Skin epidermis (tissue), 12 donors: ENCODE measurements around the gene GSC.
A peak's percentile ranks its signal among the peaks of the same experiment; 100 is the strongest.

ENCODE experiments used
- H3K27ac ChIP-seq, 21 experiments: fragments of 200-600 bp; sonication (generic) in 11 of 21; one replicate each; pipeline ENCODE4 v1.5.0; 2020; ENCODE audit warnings: mild to moderate bottlenecking in 3 of 21, inconsistent platforms in 2 of 21, moderate library complexity in 2 of 21
- H3K4me3 ChIP-seq, 7 experiments: fragments of 200-600 bp; sonication (generic) in 2 of 7; one replicate each; pipeline ENCODE4 v1.5.0; 2020; ENCODE audit warnings: inconsistent platforms in 2 of 7, mild to moderate bottlenecking in 2 of 7, moderate library complexity in 1 of 7

GSC gene

GRCh38 chr14:94773061-94773648 is 3.2 kb upstream of the GSC start:
- no peak overlapping the region for H3K4me3 ChIP-seq

DNA sequence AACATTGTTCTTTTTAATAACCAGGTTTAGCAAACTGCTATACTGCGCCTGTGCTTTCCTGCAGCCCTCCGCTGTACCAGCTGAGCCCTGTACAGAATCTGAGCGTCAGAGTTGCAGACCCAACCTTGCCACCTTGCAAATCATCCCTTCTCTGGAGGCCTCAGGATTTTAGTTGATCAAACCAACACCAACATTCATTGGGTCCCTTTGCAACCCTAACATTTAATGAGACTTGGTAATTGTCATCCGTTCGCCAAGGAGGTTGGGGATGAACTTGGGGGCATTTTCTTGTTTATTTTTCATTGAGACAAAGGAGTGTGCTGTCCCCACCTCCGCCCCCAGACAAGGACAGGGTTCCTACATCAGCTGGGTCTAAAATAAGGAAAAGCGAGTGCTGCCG is 2.6 kb upstream of the GSC start:
- H3K4me3 ChIP-seq = no peak overlapping the region
- no peak overlapping the region for H3K27ac ChIP-seq

More at GRCh38 chr14:94773061-94773648, 3.2 kb upstream of the GSC start:
- H3K27ac ChIP-seq = no peak overlapping the region

GRCh38 chr14:94771906-94772490 is 2.1 kb upstream of the GSC start:
- H3K27ac ChIP-seq = no peak overlapping the region
- H3K4me3 ChIP-seq = no peak overlapping the region

DNA sequence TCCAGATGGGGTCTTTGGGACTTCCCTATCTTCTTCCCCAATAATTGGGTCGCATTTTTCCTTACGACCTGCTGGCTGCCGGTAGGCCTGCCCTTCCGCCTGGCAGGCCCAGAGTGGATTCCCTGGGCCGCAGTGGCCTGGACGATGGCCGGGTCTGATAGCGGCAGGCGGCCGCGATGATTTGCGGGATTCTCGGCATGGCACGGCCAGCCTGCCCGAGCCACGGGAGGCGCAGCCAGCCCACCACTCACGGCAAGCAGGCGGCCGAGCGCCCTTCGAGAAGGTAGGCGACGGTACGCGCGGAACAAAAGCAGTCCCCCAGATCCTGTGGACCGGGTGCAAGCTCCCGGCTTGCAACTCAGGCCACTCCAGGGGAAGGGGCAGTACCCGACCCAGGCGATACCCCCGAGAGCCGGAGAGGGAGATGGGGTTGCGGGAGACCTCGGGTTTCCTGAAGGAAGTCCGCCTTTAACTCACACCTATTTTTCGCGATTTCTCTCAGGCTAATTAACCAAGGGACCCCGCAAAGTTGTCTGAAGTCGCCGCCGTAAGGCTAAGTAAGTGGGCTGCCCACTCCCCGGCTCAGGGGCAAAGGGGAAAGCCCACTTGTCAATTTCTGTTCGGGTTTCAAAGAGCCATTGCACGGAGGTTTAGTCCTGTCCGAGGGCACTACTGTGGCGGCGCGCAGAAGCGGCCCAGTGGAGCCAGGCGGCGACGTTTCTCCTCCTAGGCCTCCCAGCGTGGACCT is 1.4 kb upstream of the GSC start:
- Histone ChIP-seq H3K4me3 (no peak overlapping the region), H3K27ac (no peak overlapping the region)

GRCh38 chr14:94770815-94771157 is 873 bp upstream of the GSC start:
- Histone ChIP-seq H3K27ac (no peak overlapping the region), H3K4me3 (no peak overlapping the region)

- peak overlapping the region; percentile 26 to 51 (median 37) for H3K4me3 ChIP-seq
- peak overlapping the region in 1 of 21 experiments; percentile 8 for H3K27ac ChIP-seq
These were observed 387 bp upstream of the GSC start for GRCh38 chr14:94770251-94770749.

DNA sequence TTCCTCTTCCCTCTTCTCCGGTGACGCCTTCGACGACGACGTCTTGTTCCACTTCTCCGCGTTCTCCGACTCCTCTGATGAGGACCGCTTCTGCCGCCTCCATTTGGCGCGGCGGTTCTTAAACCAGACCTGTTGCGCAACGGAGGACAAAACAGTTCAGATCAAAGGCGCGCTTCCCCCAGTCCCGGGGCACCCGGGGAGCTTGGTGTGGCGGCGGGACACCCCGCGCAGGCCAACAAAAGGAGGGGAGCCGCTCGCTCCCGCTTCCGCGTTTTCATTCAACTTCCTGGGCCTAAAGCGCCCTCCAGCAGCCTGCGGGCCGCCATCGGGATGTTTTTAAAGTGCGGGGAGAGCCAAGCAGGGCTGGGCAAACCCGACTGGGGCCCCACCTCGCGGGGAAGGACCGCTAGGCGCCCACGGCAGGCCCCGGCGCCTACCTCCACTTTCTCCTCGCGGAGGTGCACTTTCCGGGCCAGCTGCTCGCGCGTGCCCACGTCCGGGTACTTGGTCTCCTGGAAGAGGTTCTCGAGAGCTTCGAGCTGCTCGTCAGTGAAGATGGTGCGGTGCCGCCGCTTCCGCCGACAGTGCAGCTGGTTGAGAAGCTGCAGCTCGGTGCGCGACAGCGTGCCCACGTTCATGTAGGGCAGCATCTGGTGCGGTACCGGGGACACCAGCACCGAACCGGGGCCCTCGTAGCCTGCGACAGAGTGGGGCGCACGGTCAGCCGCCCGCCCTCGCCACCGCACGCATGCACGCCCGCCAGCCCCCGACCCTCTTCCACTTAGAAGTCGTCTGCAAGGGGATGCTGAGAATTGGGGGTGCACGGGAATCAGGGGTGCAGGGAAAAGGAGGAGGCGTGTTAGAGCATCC is 1.2 kb downstream of the GSC start:
- Histone ChIP-seq H3K27ac (peak overlapping the region in 1 of 21 experiments; percentile 7), H3K4me3 (peak overlapping the region; percentile 26 to 51 (median 37))

- H3K4me3 ChIP-seq = peak overlapping the region in 5 of 7 experiments; percentile 26 to 51 (median 37)
These were observed 1.8 kb downstream of the GSC start for GRCh38 chr14:94768141-94768520.

DNA sequence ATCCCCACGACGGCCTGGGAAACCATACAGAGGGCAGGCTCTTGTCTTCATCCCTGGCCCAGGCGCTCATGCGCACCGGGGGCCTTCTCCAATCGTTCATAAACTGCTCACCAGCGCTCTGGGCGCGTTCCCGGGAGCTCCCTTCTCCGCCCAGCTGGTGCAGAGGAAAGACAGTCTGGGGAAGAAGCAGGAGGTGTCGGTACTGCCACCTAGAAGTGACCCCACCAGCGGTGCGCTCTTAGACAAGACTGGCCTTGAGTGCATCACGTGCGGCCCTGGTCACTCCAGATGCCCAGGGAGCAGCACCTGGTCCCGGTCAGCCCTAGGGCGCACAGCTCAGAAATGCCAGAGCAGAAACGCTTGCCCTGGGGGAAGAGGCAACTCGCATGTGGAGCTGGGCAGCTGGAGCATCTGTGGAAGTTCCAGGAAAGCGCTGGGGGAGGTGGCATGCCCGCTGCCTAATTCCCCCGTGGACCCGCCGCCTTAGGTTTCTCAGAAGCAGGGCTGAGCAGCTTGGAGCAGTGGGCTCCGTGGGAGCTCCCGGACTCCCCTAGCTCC is 2.5 kb downstream of the GSC start:
- Histone ChIP-seq H3K4me3 (no peak overlapping the region), H3K27ac (no peak overlapping the region)

More at GRCh38 chr14:94768141-94768520, 1.8 kb downstream of the GSC start:
- H3K27ac ChIP-seq = no peak overlapping the region

DNA sequence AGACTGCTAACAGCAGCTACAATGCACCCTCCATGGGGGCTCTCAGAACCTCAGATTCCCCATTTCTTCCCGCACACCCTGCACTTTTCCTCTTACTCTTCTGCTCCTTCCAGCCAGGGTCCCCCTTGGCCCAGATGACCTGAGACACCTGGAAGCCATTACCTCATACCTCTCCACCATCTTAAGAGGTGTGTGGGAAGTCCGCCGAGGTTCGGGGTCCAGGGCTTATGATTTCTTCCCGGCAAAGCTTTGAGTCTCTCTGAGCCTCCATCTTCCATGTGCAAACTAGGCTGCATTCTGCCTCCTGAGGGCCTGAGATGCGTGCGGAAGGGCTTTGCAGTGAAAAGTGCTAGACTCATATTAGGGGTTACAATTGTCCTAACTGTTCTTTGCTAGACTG is 5.3 kb downstream of the GSC start:
- Histone ChIP-seq H3K4me3 (no peak overlapping the region), H3K27ac (no peak overlapping the region)

GRCh38 chr14:94762431-94762830 is 7.5 kb downstream of the GSC start:
- Histone ChIP-seq H3K27ac (peak overlapping the region in 1 of 21 experiments; percentile 6), H3K4me3 (no peak overlapping the region)

GRCh38 chr14:94761997-94762377 is 7.9 kb downstream of the GSC start:
- Histone ChIP-seq H3K27ac (peak overlapping the region in 1 of 21 experiments; percentile 6), H3K4me3 (no peak overlapping the region)

DNA sequence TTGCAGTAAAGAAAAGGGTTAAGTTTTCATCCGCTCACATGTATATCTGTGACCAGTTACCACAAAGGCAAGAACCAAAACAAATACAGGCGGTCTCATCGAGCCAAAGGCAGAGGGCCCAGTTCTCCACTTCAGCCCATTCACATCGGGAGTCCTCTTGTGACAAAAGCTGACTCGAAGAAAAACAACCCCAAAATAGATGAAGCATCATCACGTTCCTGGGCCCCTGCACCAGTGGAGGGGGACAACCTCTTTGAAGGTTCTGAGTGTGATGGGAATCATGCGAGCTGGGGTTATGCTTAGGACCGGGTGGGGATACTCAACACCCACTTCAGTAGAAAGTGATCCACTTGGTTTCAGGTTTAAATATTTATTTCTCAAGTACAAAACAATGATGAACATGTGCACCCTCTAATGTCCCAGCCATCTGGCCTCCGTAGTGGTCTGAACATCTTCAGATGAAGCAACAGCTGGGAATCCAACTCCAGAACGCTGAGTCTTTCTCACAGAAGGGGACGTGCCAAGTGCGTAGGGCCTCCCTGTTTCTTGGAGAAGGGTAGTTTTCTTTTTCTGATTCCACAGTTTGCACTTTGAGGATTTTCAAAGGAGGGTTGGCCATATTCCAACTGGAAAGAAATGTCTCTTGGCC is 8.4 kb downstream of the GSC start:
- Histone ChIP-seq H3K27ac (no peak overlapping the region), H3K4me3 (no peak overlapping the region)

GRCh38 chr14:94756310-94756882 is 13.5 kb downstream of the GSC start:
- Histone ChIP-seq H3K4me3 (no peak overlapping the region), H3K27ac (no peak overlapping the region)

DNA sequence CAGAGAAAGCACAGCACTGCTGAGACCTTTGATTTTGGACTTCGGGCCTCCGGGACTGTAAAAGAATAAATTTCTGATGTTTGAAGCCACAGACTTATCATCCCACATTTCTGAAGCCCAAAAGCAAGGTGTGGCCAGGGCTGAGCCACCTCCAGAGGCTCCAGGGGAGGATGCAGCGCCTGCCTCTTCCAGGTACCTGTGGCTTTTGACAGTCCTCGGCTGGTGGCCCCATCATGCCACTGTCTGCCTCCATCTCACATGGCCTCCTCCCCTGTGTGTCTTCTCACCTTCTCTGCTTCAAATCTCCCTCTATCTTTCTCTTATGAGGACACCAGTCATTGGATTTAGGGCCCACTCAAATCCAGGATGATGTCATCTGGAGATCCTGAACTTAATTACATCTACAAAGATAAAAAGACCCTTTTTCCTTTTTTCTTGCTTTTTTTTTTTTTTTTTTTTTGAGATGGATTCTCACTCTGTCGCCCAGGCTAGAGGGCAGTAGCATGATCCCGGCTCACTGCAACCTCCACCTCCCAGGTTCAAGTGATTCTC is 15.4 kb downstream of the GSC start:
- Histone ChIP-seq H3K4me3 (no peak overlapping the region), H3K27ac (no peak overlapping the region)

GRCh38 chr14:94752591-94753436 is 17.1 kb downstream of the GSC start:
- no peak overlapping the region for H3K27ac ChIP-seq
- H3K4me3 ChIP-seq = no peak overlapping the region

DNA sequence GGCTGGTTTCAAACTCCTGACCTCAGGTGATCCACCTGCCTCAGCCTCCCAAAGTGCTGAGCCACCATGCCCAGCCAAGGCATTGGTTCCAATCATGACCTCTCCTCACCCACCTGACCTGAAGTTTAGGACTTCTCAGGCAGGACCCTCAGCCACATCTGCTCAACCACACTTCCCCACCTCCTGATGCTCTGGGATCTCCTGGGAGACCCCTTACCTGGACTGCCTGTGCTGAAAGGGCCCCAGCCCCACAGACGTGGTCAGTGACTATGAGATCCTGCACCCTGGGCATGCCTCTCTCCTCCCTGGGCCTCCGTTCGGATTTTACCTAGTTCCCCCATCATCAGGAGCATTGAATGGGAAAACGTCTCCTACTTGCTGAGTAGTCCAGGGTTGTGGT is 18.0 kb downstream of the GSC start:
- Histone ChIP-seq H3K27ac (no peak overlapping the region), H3K4me3 (no peak overlapping the region)

- H3K27ac ChIP-seq = no peak overlapping the region
- no peak overlapping the region for H3K4me3 ChIP-seq
These were observed 18.6 kb downstream of the GSC start for GRCh38 chr14:94751321-94751720.
